MV-4-11 (cell line): ENCODE data around the gene SPEF1.

Experiments
- DNase-seq: peaks from one replicate; lab custom pipeline; 2025; lab: John Stamatoyannopoulos, UW

Gene SPEF1

GRCh38 chr20:3765171-3765882 lies 15.9 kb downstream of the SPEF1 start:
- peak; percentile 84 for DNase-seq

- no peak for DNase-seq
Observed at GRCh38 chr20:3764659-3765058, 16.6 kb downstream of the SPEF1 start.

GRCh38 chr20:3763671-3764601 lies 17.3 kb downstream of the SPEF1 start:
- peak; percentile 70 for DNase-seq

GRCh38 chr20:3760655-3761348 lies 20.4 kb downstream of the SPEF1 start:
- no peak for DNase-seq

- DNase-seq, result no peak
Observed at GRCh38 chr20:3759884-3760283, 21.4 kb downstream of the SPEF1 start.

GRCh38 chr20:3759316-3759823 lies 21.9 kb downstream of the SPEF1 start:
- DNase-seq, result no peak

GRCh38 chr20:3758566-3758965 lies 22.7 kb downstream of the SPEF1 start:
- no peak for DNase-seq

GRCh38 chr20:3757268-3757667 lies 24.0 kb downstream of the SPEF1 start:
- peak; percentile 64 for DNase-seq

- DNase-seq, result no peak
Observed at GRCh38 chr20:3755814-3756480, 25.3 kb downstream of the SPEF1 start.

- DNase-seq, result no peak
Observed at GRCh38 chr20:3755269-3755668, 26.0 kb downstream of the SPEF1 start.

GRCh38 chr20:3754276-3754630 lies 27.0 kb downstream of the SPEF1 start:
- no peak for DNase-seq

- no peak for DNase-seq
Observed at GRCh38 chr20:3753501-3754275, 27.6 kb downstream of the SPEF1 start.

- peak; percentile 57 for DNase-seq
Observed at GRCh38 chr20:3753098-3753497, 28.1 kb downstream of the SPEF1 start.

GRCh38 chr20:3752386-3752759 lies 28.9 kb downstream of the SPEF1 start:
- DNase-seq, result no peak

GRCh38 chr20:3751675-3752385 lies 29.4 kb downstream of the SPEF1 start:
- DNase-seq, result no peak

GRCh38 chr20:3751305-3751674 lies 30.0 kb downstream of the SPEF1 start:
- DNase-seq, result no peak

GRCh38 chr20:3749689-3750531 lies 31.3 kb downstream of the SPEF1 start:
- DNase-seq, result no peak

GRCh38 chr20:3749087-3749688 lies 32.1 kb downstream of the SPEF1 start:
- DNase-seq, result no peak

GRCh38 chr20:3748073-3748472 lies 33.2 kb downstream of the SPEF1 start:
- no peak for DNase-seq
